ENCODE data around the gene IDNK. TPM values are rescaled to one million over a fixed set of nuclear protein-coding genes. Genes with fewer than 3 reads are reported as not detected.

The IDNK gene
- total RNA-seq, 1 experiment from 2014 or later, result 3.3 TPM

GRCh38 chr9:83598487-83598886, 24.5 kb upstream of the IDNK start:
- H3K9me3 ChIP-seq (ENCODE audit: control insufficient read depth in 1 of 2, insufficient read depth in 1 of 2, low read depth in 1 of 2, low read length in 2 of 2), result no peaks in the 10 kb centered on the region
- BruUV-seq (replicated peaks), result no TSS peak
- ATAC-seq (no peak), DNase-seq (ENCODE audit: low read depth, low spot score) (no peak)
- no peak overlapping the region for H2AFZ ChIP-seq (ENCODE audit: low read depth, low read length, poor library complexity, severe bottlenecking)
- intact Hi-C loops (cut with micrococcal nuclease), result no loop called here
- H3K36me3 ChIP-seq (ENCODE audit: control insufficient read depth in 1 of 2, insufficient read depth in 2 of 2, low read length in 2 of 2), result no peaks in the 10 kb centered on the region
- no peaks in the 10 kb centered on the region for H3K4me1 ChIP-seq (ENCODE audit: control insufficient read depth in 1 of 2, insufficient read depth in 2 of 2, low read length in 2 of 2)
- RAD21 ChIA-PET (ENCODE audit: low non-redundant PET in 1 of 2, low total read pairs in 2 of 2, uncharacterized antibody in 2 of 2, unreplicated experiment in 2 of 2), result no interaction called here
- CTCF ChIA-PET, result interaction anchor here (0.5 kb wide), 1 partner anchor 12 kb away, joined by 3 read pairs; no protein-coding TSS in a partner anchor
- H3K27me3 ChIP-seq (ENCODE audit: insufficient read depth, low read length), result no peaks in the 10 kb centered on the region
- TF ChIP-seq FOSL1 (IDR thresholded peaks at IDR 0.05; ENCODE audit: low read depth) (no peak), EZH2phosphoT487 (IDR thresholded peaks at IDR 0.05; ENCODE audit: borderline replicate concordance) (no peak), POLR2AphosphoS5 (IDR thresholded peaks at IDR 0.05; ENCODE audit: low read depth, low read length) (no peak), TCF7L2 (IDR thresholded peaks at IDR 0.05; ENCODE audit: borderline replicate concordance, extremely low read depth, insufficient read depth, insufficient read length) (no peak), CTCF (IDR thresholded peaks at IDR 0.05 in 2 of 3, conservative IDR thresholded peaks at IDR 0.05 in 1 of 3; ENCODE audit: borderline replicate concordance in 1 of 3, insufficient read depth in 1 of 3, low read depth in 2 of 3, low read length in 2 of 3) (no peak), SRF (IDR thresholded peaks at IDR 0.05; ENCODE audit: low read depth) (no peak), ZFX (IDR thresholded peaks at IDR 0.05) (no peak), SP1 (IDR thresholded peaks at IDR 0.05; ENCODE audit: low read depth) (no peak), CBX3 (IDR thresholded peaks at IDR 0.05; ENCODE audit: low read depth) (no peak), CEBPB (IDR thresholded peaks at IDR 0.05; ENCODE audit: low read depth) (no peak), ZNF274 (IDR thresholded peaks at IDR 0.05; ENCODE audit: low read depth, low read length) (no peak), POLR2A (IDR thresholded peaks at IDR 0.05; ENCODE audit: borderline replicate concordance, extremely low read depth, insufficient read depth, insufficient read length) (no peak), REST (IDR thresholded peaks at IDR 0.05; ENCODE audit: low read depth) (no peak), ATF3 (IDR thresholded peaks at IDR 0.05) (no peak), ELF1 (IDR thresholded peaks at IDR 0.05; ENCODE audit: borderline replicate concordance, low read depth) (no peak), YY1 (IDR thresholded peaks at IDR 0.05; ENCODE audit: extremely low read depth, insufficient replicate concordance, low read depth, low read length) (no peak), ZBTB33 (IDR thresholded peaks at IDR 0.05; ENCODE audit: extremely low read depth, insufficient replicate concordance, low read length) (no peak)
- no peaks in the 10 kb centered on the region for H4K20me1 ChIP-seq (ENCODE audit: insufficient read depth)
- POLR2A ChIA-PET, result no interaction called here
- H3K4me2 ChIP-seq (ENCODE audit: low read length), result no peak overlapping the region
- H3K79me2 ChIP-seq (ENCODE audit: insufficient read depth, low read length), result no peaks in the 10 kb centered on the region
- H3K9ac ChIP-seq (ENCODE audit: low read length), result no peak overlapping the region
- H3K4me3 ChIP-seq (replicated peaks in 1 of 2; ENCODE audit: low read depth in 1 of 2, low read length in 2 of 2), result no peak overlapping the region
- H3K9me2 ChIP-seq (ENCODE audit: insufficient read depth), result no peaks in the 10 kb centered on the region
- no peak overlapping the region for H3K27ac ChIP-seq (ENCODE audit: low read depth, low read length)

Data from HCT116 (cell line).